ENCODE results near the gene PRPF4.

PRPF4 gene

GRCh38 chr9:113340011-113340699 lies 64.7 kb downstream of the PRPF4 start, which contains the start of gene WDR31:
Gene WDR31 (minus strand): TSS chr9:113340275. CDS start chr9:113332022, 8,253 bp downstream.
- H3K4me1 ChIP-seq = peaks cover 15% of the 10 kb centered on the region
- H3K4me2 ChIP-seq (ENCODE audit: low read length) = peak within 1 kb of the TSS; percentile 69
- H3K27ac ChIP-seq = peak within 1 kb of the TSS; percentile 87
- no peak for TF ChIP-seq CTCF (IDR thresholded peaks at IDR 0.05)
- H3K36me3 ChIP-seq (ENCODE audit: control insufficient read depth, insufficient read depth, low read length) = no peaks in the 10 kb centered on the region
- H3K4me3 ChIP-seq (ENCODE audit: low read depth, low read length) = peak within 1 kb of the TSS; percentile 94
- no peaks in the 10 kb centered on the region for H3K27me3 ChIP-seq (ENCODE audit: control insufficient read depth, insufficient read depth, low read length)
- H3K9me3 ChIP-seq (ENCODE audit: control insufficient read depth, low read length) = no peaks in the 10 kb centered on the region
- no peaks in the 10 kb centered on the region for H3K79me2 ChIP-seq
- H2AFZ ChIP-seq = peak within 1 kb of the TSS; percentile 94
- no peak within 1 kb of the TSS for H3K9ac ChIP-seq

- H3K4me3 ChIP-seq (ENCODE audit: low read depth, low read length) = no peak overlapping the region
- peak overlapping the region; percentile 42 for H2AFZ ChIP-seq
- H3K4me2 ChIP-seq (ENCODE audit: low read length) = no peak overlapping the region
- peaks cover 17% of the 10 kb centered on the region for H3K4me1 ChIP-seq
- H3K27me3 ChIP-seq (ENCODE audit: control insufficient read depth, insufficient read depth, low read length) = no peaks in the 10 kb centered on the region
- no peak overlapping the region for H3K9ac ChIP-seq
- H3K79me2 ChIP-seq = no peaks in the 10 kb centered on the region
- TF ChIP-seq CTCF (IDR thresholded peaks at IDR 0.05) = no peak
- H3K27ac ChIP-seq = peak overlapping the region; percentile 69
- H3K9me3 ChIP-seq (ENCODE audit: control insufficient read depth, low read length) = no peaks in the 10 kb centered on the region
- no peaks in the 10 kb centered on the region for H3K36me3 ChIP-seq (ENCODE audit: control insufficient read depth, insufficient read depth, low read length)
These were observed 66.4 kb downstream of the PRPF4 start for GRCh38 chr9:113341712-113342410.
